ENCODE results near the gene PDCD2L.

Gene PDCD2L

GRCh38 chr19:34471906-34472700 is 67.9 kb downstream of the PDCD2L start:
- TF ChIP-seq MYC (IDR thresholded peaks at IDR 0.05; ENCODE audit: low read depth, low read length) (no peak), POLR2A (IDR thresholded peaks at IDR 0.05; ENCODE audit: extremely low read depth, insufficient read length) (no peak)
- no peak overlapping the region for H3K4me3 ChIP-seq (ENCODE audit: low read depth, low read length)
- no peak for DNase-seq (ENCODE audit: low read depth)

GRCh38 chr19:34474233-34474989 is 70.2 kb downstream of the PDCD2L start:
- no peak overlapping the region for H3K4me3 ChIP-seq (ENCODE audit: low read depth, low read length)
- no peak for TF ChIP-seq MAX (IDR thresholded peaks at IDR 0.05; ENCODE audit: low read depth, low read length)
- no peak for TF ChIP-seq MYC (IDR thresholded peaks at IDR 0.05; ENCODE audit: low read depth, low read length)
- no peak for TF ChIP-seq POLR2A (IDR thresholded peaks at IDR 0.05; ENCODE audit: extremely low read depth, insufficient read length)
- TF ChIP-seq CTCF (IDR thresholded peaks at IDR 0.05; ENCODE audit: low read depth, low read length): no peak
- DNase-seq (ENCODE audit: low read depth): no peak

- no peak overlapping the region for H3K4me3 ChIP-seq (ENCODE audit: low read depth, low read length)
- TF ChIP-seq POLR2A (IDR thresholded peaks at IDR 0.05; ENCODE audit: extremely low read depth, insufficient read length): no peak
- peak; percentile 80 for DNase-seq (ENCODE audit: low read depth)
Observed at GRCh38 chr19:34475026-34475974, 71.1 kb downstream of the PDCD2L start.

All from NB4 (cell line).